GM12878 (cell line): Measurements from ENCODE around the gene WDHD1. TPM values are rescaled to one million over a fixed set of nuclear protein-coding genes. Genes with fewer than 3 reads are reported as not detected.

Experiments used
- ATAC-seq: fragments of 200-7000 bp; cut with Tn5 transposase; 3 replicates; pipeline ENCODE4 v1.9.1; 2020; ENCODE audit warnings: mild to moderate bottlenecking, moderate library complexity
- Bru-seq: library from RNA; stranded (reverse); fragments of 400-500 nt; gene quantifications from one replicate; lab custom pipeline; 2021; lab: Mats Ljungman, UMichigan
- BruChase-seq, 2 experiments: library from RNA; stranded (reverse); fragments of 400-500 nt; gene quantifications; one replicate each; lab custom pipeline; 2021; lab: Mats Ljungman, UMichigan
- BruUV-seq: library from RNA; stranded (reverse); fragments of 400-500 nt; replicated peaks from 2 replicates; lab custom pipeline; 2021; lab: Mats Ljungman, UMichigan
- CTCF ChIA-PET: fragments of 300-600 bp; sonication (Branson Sonifier 250); formaldehyde crosslinking; extraction: SDS; loops from one replicate; lab custom pipeline; 2021; ENCODE audit warnings: inconsistent platforms; lab: Yijun Ruan, JAX
- POLR2A ChIA-PET: fragments of 350-600 bp; formaldehyde crosslinking; extraction: SDS; loops from one replicate; lab custom pipeline; 2021; ENCODE audit warnings: inconsistent platforms; lab: Charles Lee
- RAD21 ChIA-PET: fragments of 300-600 bp; sonication (Branson Sonifier 250); formaldehyde crosslinking; loops from one replicate; lab custom pipeline; 2023; ENCODE audit warnings: antibody characterized with exemption; ENCODE audit not compliant: unreplicated experiment; lab: Charles Lee
- SMC1A ChIA-PET: fragments of 300-600 bp; sonication (Branson Sonifier 250); formaldehyde crosslinking; loops from one replicate; lab custom pipeline; 2023; ENCODE audit not compliant: unreplicated experiment, uncharacterized antibody; lab: Charles Lee
- DNase-seq: peaks from one replicate; pipeline ENCODE4 v3.0.0-alpha.2; 2011; ENCODE audit warnings: low read depth, low spot score
- FAIRE-seq: peaks from 3 replicates; lab custom pipeline; 2011; peaks lifted over from hg19 to GRCh38; lab: Jason Lieb, UNC
- H2AFZ ChIP-seq: 2 replicates; pipeline ENCODE4 v1.6.0; 2011; ENCODE audit warnings: low read depth, low read length, control low read depth; ENCODE audit not compliant: control insufficient read depth
- H3K27ac ChIP-seq: 2 replicates; pipeline ENCODE4 v1.5.1; 2011; ENCODE audit warnings: control low read depth; ENCODE audit not compliant: control insufficient read depth, insufficient read depth
- H3K27me3 ChIP-seq, 2 experiments: replicated peaks in 1 of 2; 2 replicates each; pipeline versions ENCODE4 v1.6.0 to v1.6.1; 2011; ENCODE audit warnings: low read length in 1 of 2; ENCODE audit not compliant: control insufficient read depth in 2 of 2, insufficient read depth in 2 of 2
- H3K36me3 ChIP-seq, 2 experiments: 2 replicates each; pipeline ENCODE4 v1.5.1; 2011; ENCODE audit warnings: low read length in 1 of 2; ENCODE audit not compliant: control insufficient read depth in 2 of 2, insufficient read depth in 2 of 2
- H3K4me1 ChIP-seq: 2 replicates; pipeline ENCODE4 v1.6.1; 2011; ENCODE audit warnings: mild to moderate bottlenecking, low read length, moderate library complexity, mixed read lengths; ENCODE audit not compliant: control insufficient read depth, insufficient read depth
- H3K4me2 ChIP-seq: 2 replicates; pipeline ENCODE4 v1.6.0; 2011; ENCODE audit warnings: control low read depth; ENCODE audit not compliant: control insufficient read depth, insufficient read depth
- H3K4me3 ChIP-seq: fragments of 200-600 bp; sonication (generic); 2 replicates; pipeline ENCODE4 v1.5.1; 2016
- H3K79me2 ChIP-seq: 2 replicates; pipeline ENCODE4 v1.6.0; 2011; ENCODE audit warnings: low read length; ENCODE audit not compliant: control insufficient read depth, insufficient read depth
- H3K9ac ChIP-seq: 2 replicates; pipeline ENCODE4 v1.8.0; 2011; ENCODE audit warnings: low read length, control low read depth, mixed read lengths; ENCODE audit not compliant: control insufficient read depth, insufficient read depth
- H3K9me3 ChIP-seq: replicated peaks from 3 replicates; pipeline ENCODE4 v1.5.1; 2011; ENCODE audit warnings: mild to moderate bottlenecking, low read length; ENCODE audit not compliant: control insufficient read depth, insufficient read depth
- H4K20me1 ChIP-seq: 2 replicates; pipeline ENCODE4 v1.6.0; 2011; ENCODE audit not compliant: control insufficient read depth, insufficient read depth
- BCL3 ChIP-seq: IDR thresholded peaks from 2 replicates; pipeline ENCODE4 v1.6.1; 2011; ENCODE audit warnings: borderline replicate concordance, low read depth, mild to moderate bottlenecking, moderate library complexity, low read length; ENCODE audit not compliant: insufficient read depth, poor library complexity, severe bottlenecking
- BRCA1 ChIP-seq: IDR thresholded peaks from 2 replicates; pipeline ENCODE4 v1.6.1; 2011; ENCODE audit warnings: low read depth, low read length, improper control_type of control experiment
- CBX5 ChIP-seq: sonication (generic); IDR thresholded peaks from 2 replicates; pipeline ENCODE4 v1.6.1; 2016; ENCODE audit warnings: low read depth, moderate library complexity, mild to moderate bottlenecking, inconsistent platforms
- CREB1 ChIP-seq: IDR thresholded peaks from 2 replicates; pipeline ENCODE4 v1.6.1; 2012; ENCODE audit warnings: low read depth, mild to moderate bottlenecking, inconsistent platforms
- IKZF1 ChIP-seq: fragments of 450-650 bp; conservative IDR thresholded peaks from 2 replicates; pipeline ENCODE4 v1.6.1; 2017; ENCODE audit warnings: antibody characterized with exemption, mild to moderate bottlenecking
- MEF2B ChIP-seq: fragments of 450-650 bp; IDR thresholded peaks from 2 replicates; pipeline ENCODE4 v1.6.1; 2018; ENCODE audit warnings: mild to moderate bottlenecking, moderate library complexity; ENCODE audit not compliant: partially characterized antibody, poor library complexity, severe bottlenecking
- MLLT1 ChIP-seq: fragments of 450-650 bp; IDR thresholded peaks from 2 replicates; pipeline ENCODE4 v1.6.1; 2016; ENCODE audit warnings: mild to moderate bottlenecking
- MTA3 ChIP-seq: IDR thresholded peaks from 2 replicates; pipeline ENCODE4 v1.6.1; 2012; ENCODE audit warnings: low read length, inconsistent platforms, borderline replicate concordance
- PML ChIP-seq: IDR thresholded peaks from 2 replicates; pipeline ENCODE4 v1.6.1; 2012; ENCODE audit warnings: low read length, inconsistent platforms
- SUZ12 ChIP-seq: fragments of 200-600 bp; sonication (generic); IDR thresholded peaks from one replicate; pipeline ENCODE4 v1.6.1; 2018; ENCODE audit warnings: antibody characterized with exemption, mild to moderate bottlenecking; ENCODE audit not compliant: unreplicated experiment
- USF2 ChIP-seq: IDR thresholded peaks from 2 replicates; pipeline ENCODE4 v1.6.1; 2011; ENCODE audit warnings: low read depth, low read length, improper control_type of control experiment, borderline replicate concordance
- YBX1 ChIP-seq: fragments of 450-650 bp; IDR thresholded peaks from 2 replicates; pipeline ENCODE4 v1.6.1; 2016; ENCODE audit warnings: antibody characterized with exemption
- WGBS: methylation state at CpG from one replicate; pipeline ENCODE4 v1.1.6; 2016; ENCODE audit warnings: low lambda C conversion rate; ENCODE audit not compliant: insufficient replicate concordance, insufficient coverage; ENCODE audit errors: missing lambda C conversion rate; 5-methylcytosine and 5-hydroxymethylcytosine counted together
- in situ Hi-C: fragments of 300-500 bp; cut with MboI; formaldehyde crosslinking; loops from 9 replicates; pipeline ENCODE4 v1.14.3; 2018; ENCODE audit warnings: mixed read lengths
- intact Hi-C: fragments of 100-400 bp; cut with micrococcal nuclease; formaldehyde crosslinking; loops from one replicate; pipeline ENCODE4 v1.14.2; 2022; ENCODE audit not compliant: unreplicated experiment
- long read RNA-seq, 2 experiments: library from polyadenylated mRNA; unstranded; transcript quantifications; one replicate each; pipeline ENCODE4 v2.0.0, GENCODE V29; 2019 to 2020
- polyA minus RNA-seq, 3 experiments: library from RNA; depleted of rRNA, polyadenylated mRNA; stranded (reverse); fragments of >200 nt; gene quantifications; 2 replicates each; pipeline ENCODE4 v1.2.3, GENCODE V29; 2011
- polyA plus RNA-seq, 11 experiments: library from polyadenylated mRNA; depleted of rRNA in 4 of 11; unstranded in 6 of 11; stranded (reverse) in 5 of 11; fragments of >200 nt; fragmentation: Nextera tagmentation in 4 of 11; fragmentation: Illumina TruSeq in 1 of 11; extraction: Ambion mirVana in 4 of 11; extraction: Trizol in 1 of 11; gene quantifications; 1 replicate in 1 of 11; 2 replicates in 10 of 11; pipeline versions ENCODE4 v1.2.1 to v1.2.3, GENCODE V29; 2011 to 2016; ENCODE audit warnings: inconsistent platforms in 2 of 11, missing spikeins in 2 of 11, low read depth in 1 of 11
- total RNA-seq, 4 experiments: library from RNA; depleted of rRNA in 3 of 4; stranded (reverse); fragments of >200 nt in 3 of 4; fragmentation: Illumina TruSeq in 1 of 4; extraction: Trizol in 1 of 4; gene quantifications; 2 replicates each; pipeline versions ENCODE4 v1.2.1 to v1.2.3, GENCODE V29; 2013 to 2021

Gene WDHD1
- 31.5 and 31.8 TPM in 2 replicates for total RNA-seq (2013; cell fraction: nucleolus; rRNA removed)
- 21.9 and 25.7 TPM in 2 replicates for total RNA-seq (2014; rRNA removed)
- total RNA-seq (2014; rRNA removed; fragmentation: Illumina TruSeq; extraction: Trizol): 32.7 and 33.5 TPM in 2 replicates
- total RNA-seq (2021): 37.9 and 38.7 TPM in 2 replicates
- 5.4 TPM for polyA plus RNA-seq (2011; ENCODE audit: low read depth)
- polyA plus RNA-seq (2011; rRNA removed): 34.2 and 57.1 TPM in 2 replicates
- polyA plus RNA-seq (2011; cell fraction: cytosol; rRNA removed): 11.1 and 11.2 TPM in 2 replicates
- 13.5 and 17.7 TPM in 2 replicates for polyA plus RNA-seq (2011; cell fraction: nucleus; rRNA removed)
- polyA plus RNA-seq (2012): 8.7 and 13.4 TPM in 2 replicates
- 31.8 and 32.9 TPM in 2 replicates for polyA plus RNA-seq (2014; fragmentation: Illumina TruSeq; extraction: Trizol)
- 10 to 100 TPM; 11.3 to 14.8 TPM for polyA plus RNA-seq (2014; fragmentation: Nextera tagmentation; extraction: Ambion mirVana)
- polyA plus RNA-seq (2014; rRNA removed): 14.8 and 17.8 TPM in 2 replicates
- polyA plus RNA-seq (2016; fragmentation: Nextera tagmentation; extraction: Ambion mirVana): 10 to 100 TPM; 46.3 to 50.5 TPM
- 35.6 and 56.1 TPM in 2 replicates for polyA minus RNA-seq (2011; rRNA and poly(A)+ RNA removed)
- 12.8 and 16.4 TPM in 2 replicates for polyA minus RNA-seq (2011; cell fraction: cytosol; rRNA and poly(A)+ RNA removed)
- polyA minus RNA-seq (2011; cell fraction: nucleus; rRNA and poly(A)+ RNA removed): 14.1 and 21.7 TPM in 2 replicates
- Bru-seq, nascent RNA: percentile 64 among the genes with signal in this experiment
- BruChase-seq, experiment 1, labeled RNA remaining after a 6-hour chase: percentile 65 among the genes with signal in this experiment
- BruChase-seq, experiment 2, labeled RNA remaining after a 2-hour chase: percentile 65 among the genes with signal in this experiment
- long read RNA-seq, experiment 1, full-length matches to known transcripts: 1 of 18 reads
- long read RNA-seq, experiment 1, partial matches to known transcripts: 16 of 18 reads
- long read RNA-seq, experiment 1, other reads (novel, unspliced or antisense): 1 of 18 reads
- long read RNA-seq, experiment 2, full-length matches to known transcripts: 14 of 235 reads
- long read RNA-seq, experiment 2, partial matches to known transcripts: 188 of 235 reads
- long read RNA-seq, experiment 2, other reads (novel, unspliced or antisense): 33 of 235 reads

- no TSS peak for BruUV-seq
- FAIRE-seq: peak; percentile 94
- WGBS: 1% methylated on average over 56 of the region's 56 CpGs
- RAD21 ChIA-PET: interaction anchor here (0.6 to 6.1 kb wide), 8 partner anchors 17 to 163 kb away, joined by 3 to 68 read pairs (median 4); partner anchors contain the start of genes LGALS3 and MAPK1IP1L
- no peaks in the 10 kb centered on the region for H3K4me1 ChIP-seq
- no peaks in the 10 kb centered on the region for H3K9me3 ChIP-seq
- peak within 1 kb of the TSS; percentile 78 for H3K4me3 ChIP-seq
- intact Hi-C loops (loop anchor here (5.0 kb wide), 1 partner anchor 125 kb away; the partner anchor contains the start of gene GCH1), in situ Hi-C loops (no loop called here)
- peaks cover 0 to 3% of the 10 kb centered on the region in 2 experiments; a peak in 1 of 4 replicates for H3K36me3 ChIP-seq
- H3K27ac ChIP-seq: peak within 1 kb of the TSS; percentile 91
- peak; percentile 84 for ATAC-seq
- peak within 1 kb of the TSS; percentile 76 for H3K4me2 ChIP-seq
- H4K20me1 ChIP-seq: no peaks in the 10 kb centered on the region
- no peaks in the 10 kb centered on the region for H3K27me3 ChIP-seq
- POLR2A ChIA-PET: interaction anchor here (0.6 to 2.8 kb wide), 12 partner anchors 11 to 145 kb away, joined by 3 to 14 read pairs (median 3); partner anchors contain the start of genes GCH1 and MAPK1IP1L
- peaks cover 75% of the 10 kb centered on the region for H3K79me2 ChIP-seq
- peak; percentile 82 for DNase-seq
- CTCF ChIA-PET: interaction anchor here (0.6 to 7.3 kb wide), 5 partner anchors 13 to 352 kb away, joined by 3 to 44 read pairs (median 4); partner anchors contain the start of gene MAPK1IP1L
- SMC1A ChIA-PET: interaction anchor here (0.6 to 2.5 kb wide), 8 partner anchors 12 to 253 kb away, joined by 3 to 18 read pairs (median 4); partner anchors contain the start of gene MAPK1IP1L
- H3K9ac ChIP-seq: peak within 1 kb of the TSS; percentile 94
- H2AFZ ChIP-seq: peak within 1 kb of the TSS; percentile 91
- TF ChIP-seq PML: peak; percentile 92
- TF ChIP-seq MTA3: no peak
- no peak for TF ChIP-seq CBX5
- no peak for TF ChIP-seq BRCA1
- TF ChIP-seq MEF2B: peak; percentile 64
- peak; percentile 96 for TF ChIP-seq IKZF1
- peak; percentile 99 for TF ChIP-seq CREB1
- TF ChIP-seq USF2: no peak
- TF ChIP-seq MLLT1: peak; percentile 82
- TF ChIP-seq BCL3: no peak
- TF ChIP-seq SUZ12: no peak
- no peak for TF ChIP-seq YBX1
Measured at GRCh38 chr14:55026793-55027561, at the start of gene WDHD1, which contains the start of gene SOCS4. Gene WDHD1, minus strand, starts transcription at chr14:55027099. Its CDS starts 312 bp downstream, at chr14:55026787. Gene SOCS4, plus strand, starts transcription at chr14:55027236. Its CDS starts 15,806 bp downstream, at chr14:55043042.
